B cell (primary cell): ENCODE results near the gene ROMO1. TPM values are rescaled to one million over a fixed set of nuclear protein-coding genes. Genes with fewer than 3 reads are reported as not detected.

ENCODE experiments used
- ATAC-seq: fragments of 200-7000 bp; cut with Tn5 transposase; one replicate; pipeline ENCODE4 v1.10.0; 2021; ENCODE audit warnings: low read depth, mild to moderate bottlenecking, moderate number of reproducible peaks, moderate library complexity
- CTCF ChIA-PET: fragments of 350-600 bp; sonication (Branson Sonifier 250); formaldehyde crosslinking; loops from one replicate; lab custom pipeline; 2021; ENCODE audit warnings: antibody characterized with exemption, inconsistent platforms; lab: Charles Lee
- POLR2A ChIA-PET: fragments of 350-600 bp; sonication (Branson Sonifier 250); formaldehyde crosslinking; loops from one replicate; lab custom pipeline; 2021; ENCODE audit warnings: antibody characterized with exemption; lab: Charles Lee
- DNase-seq: peaks from one replicate; pipeline ENCODE4 v3.0.0; 2013
- H2AFZ ChIP-seq: 2 replicates; pipeline ENCODE4 v1.6.1; 2012; ENCODE audit warnings: mild to moderate bottlenecking, low read depth, low read length; ENCODE audit not compliant: insufficient read depth, poor library complexity, severe bottlenecking
- H3K27ac ChIP-seq, 2 donors: 1 replicate in 1 of 2; 2 replicates in 1 of 2; pipeline ENCODE4 v1.5.1; 2012 to 2013; ENCODE audit warnings: low read length in 2 of 2, mild to moderate bottlenecking in 2 of 2, moderate library complexity in 1 of 2
- H3K27me3 ChIP-seq, 4 experiments: fragments of 200-600 bp in 1 of 4; sonication (generic) in 1 of 4; replicated peaks in 1 of 4; 1 replicate in 2 of 4; 2 replicates in 2 of 4; pipeline versions ENCODE4 v1.6.1 to v1.7.0; 2013 to 2016; ENCODE audit warnings: low read length in 3 of 4, mild to moderate bottlenecking in 2 of 4, mixed read lengths in 1 of 4, moderate library complexity in 1 of 4; ENCODE audit not compliant: insufficient read depth in 4 of 4, control insufficient read depth in 3 of 4; ENCODE audit errors: control extremely low read depth in 1 of 4
- H3K36me3 ChIP-seq, 2 experiments: replicated peaks in 1 of 2; 1 replicate in 1 of 2; 2 replicates in 1 of 2; pipeline versions ENCODE4 v1.6.1 to v1.7.1; 2013; ENCODE audit warnings: low read length in 1 of 2; ENCODE audit not compliant: insufficient read depth in 2 of 2, control insufficient read depth in 1 of 2; ENCODE audit errors: control extremely low read depth in 1 of 2, extremely low read depth in 1 of 2
- H3K4me1 ChIP-seq, 2 donors: fragments of 200-600 bp in 1 of 2; sonication (generic) in 1 of 2; 1 replicate in 1 of 2; 2 replicates in 1 of 2; pipeline versions ENCODE4 v1.5.1 to v1.6.1; 2013 to 2017; ENCODE audit warnings: low read length in 2 of 2; ENCODE audit not compliant: control insufficient read depth in 2 of 2, insufficient read depth in 2 of 2
- H3K4me2 ChIP-seq: replicated peaks from 2 replicates; pipeline ENCODE3; 2012; ENCODE audit warnings: mild to moderate bottlenecking, low read depth, low read length; ENCODE audit not compliant: poor library complexity, severe bottlenecking
- H3K4me3 ChIP-seq, 5 experiments: fragments of 200-600 bp in 1 of 5; sonication (generic) in 1 of 5; 1 replicate in 3 of 5; 2 replicates in 2 of 5; pipeline versions ENCODE4 v1.5.1 to v1.7.0; 2011 to 2016; ENCODE audit warnings: low read length in 4 of 5, mild to moderate bottlenecking in 4 of 5, low read depth in 2 of 5, control low read depth in 1 of 5, moderate library complexity in 1 of 5; ENCODE audit not compliant: insufficient read depth in 1 of 5; ENCODE audit errors: control extremely low read depth in 1 of 5, extremely low read depth in 1 of 5
- H3K79me2 ChIP-seq: fragments of 200-600 bp; sonication (generic); one replicate; pipeline ENCODE4 v1.6.0; 2016; ENCODE audit warnings: low read length; ENCODE audit not compliant: control insufficient read depth, insufficient read depth
- H3K9ac ChIP-seq: fragments of 200-600 bp; sonication (generic); 2 replicates; pipeline ENCODE4 v1.6.1; 2017; ENCODE audit warnings: mild to moderate bottlenecking, low read length, moderate library complexity
- H3K9me3 ChIP-seq, 3 donors: one replicate each; pipeline versions ENCODE4 v1.6.1 to v1.7.1; 2013; ENCODE audit warnings: low read length in 2 of 3; ENCODE audit not compliant: control insufficient read depth in 2 of 3, insufficient read depth in 1 of 3; ENCODE audit errors: control extremely low read depth in 1 of 3
- H4K20me1 ChIP-seq: 2 replicates; pipeline ENCODE4 v1.6.0; 2012; ENCODE audit warnings: mild to moderate bottlenecking, low read length; ENCODE audit not compliant: insufficient read depth, control insufficient read depth, poor library complexity, severe bottlenecking
- H3K27ac Mint-ChIP-seq: one replicate; pipeline ENCODE4 v1.8.0; 2021; ENCODE audit warnings: mixed read lengths
- H3K27me3 Mint-ChIP-seq: one replicate; pipeline ENCODE4 v1.8.0; 2021; ENCODE audit warnings: mixed read lengths
- H3K4me1 Mint-ChIP-seq: one replicate; pipeline ENCODE4 v1.8.0; 2021; ENCODE audit warnings: mixed read lengths
- H3K4me3 Mint-ChIP-seq: one replicate; pipeline ENCODE4 v1.8.0; 2021; ENCODE audit warnings: mixed read lengths
- H3K9me3 Mint-ChIP-seq: one replicate; pipeline ENCODE4 v1.8.0; 2022; ENCODE audit warnings: mixed read lengths; ENCODE audit not compliant: insufficient read depth
- EZH2 ChIP-seq: IDR thresholded peaks from 2 replicates; pipeline ENCODE4 v1.6.1; 2012; ENCODE audit warnings: borderline replicate concordance, low read depth, mild to moderate bottlenecking, moderate library complexity, low read length; ENCODE audit not compliant: insufficient read depth, poor library complexity, severe bottlenecking
- WGBS: methylation state at CpG from one replicate; pipeline ENCODE4 v1.1.5; 2013; ENCODE audit warnings: missing lambda C conversion rate; ENCODE audit not compliant: insufficient coverage; 5-methylcytosine and 5-hydroxymethylcytosine counted together
- intact Hi-C: fragments of 100-400 bp; cut with micrococcal nuclease; formaldehyde crosslinking; loops from one replicate; pipeline ENCODE4 v1.10.0; 2022
- polyA plus RNA-seq: library from polyadenylated mRNA; depleted of rRNA; stranded (reverse); fragments of >200 nt; gene quantifications from 2 replicates; pipeline ENCODE4 v1.2.3, GENCODE V29; 2012
- total RNA-seq, 2 donors: library from RNA; stranded (reverse); fragments of 120-200 nt in 1 of 2; gene quantifications; 1 replicate in 1 of 2; 2 replicates in 1 of 2; pipeline versions ENCODE4 v1.2.3 to v1.2.4, GENCODE V29; 2013 to 2022
- TF ChIP-seq, protein P1 (sequence below): fragments of 200-600 bp; IDR thresholded peaks from one replicate; pipeline ENCODE4 v1.8.0; 2022; ENCODE audit warnings: antibody characterized with exemption, mild to moderate bottlenecking

ROMO1 gene
- total and polyA plus RNA-seq, 2 donors (not counting 1 experiment from before 2014, with no cell fraction given), result 38.1 to 145 TPM

DNA sequence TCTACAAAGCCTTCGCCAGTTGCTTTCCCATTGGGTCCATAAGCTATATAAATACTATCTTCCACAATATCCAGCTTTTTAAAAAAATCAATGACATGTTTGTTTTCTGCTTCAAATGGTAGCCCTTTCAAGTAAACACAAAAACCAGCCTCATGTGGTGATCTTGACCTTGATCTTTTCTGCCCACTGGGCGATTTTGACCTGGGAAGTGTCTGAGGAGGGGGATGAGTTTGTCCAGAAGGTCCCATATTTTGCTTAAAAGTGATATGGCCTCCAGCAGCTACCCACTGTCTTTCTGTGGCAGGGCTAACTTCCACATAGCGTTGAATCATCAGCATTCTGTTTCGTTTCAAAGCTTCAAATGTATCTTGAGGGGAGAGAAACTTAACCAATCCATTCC, 45.3 kb upstream of the ROMO1 start:
- WGBS, result 95% methylated on average over 2 of the region's 4 CpGs
- peaks cover 33% of the 10 kb centered on the region for H3K4me1 Mint-ChIP-seq

DNA sequence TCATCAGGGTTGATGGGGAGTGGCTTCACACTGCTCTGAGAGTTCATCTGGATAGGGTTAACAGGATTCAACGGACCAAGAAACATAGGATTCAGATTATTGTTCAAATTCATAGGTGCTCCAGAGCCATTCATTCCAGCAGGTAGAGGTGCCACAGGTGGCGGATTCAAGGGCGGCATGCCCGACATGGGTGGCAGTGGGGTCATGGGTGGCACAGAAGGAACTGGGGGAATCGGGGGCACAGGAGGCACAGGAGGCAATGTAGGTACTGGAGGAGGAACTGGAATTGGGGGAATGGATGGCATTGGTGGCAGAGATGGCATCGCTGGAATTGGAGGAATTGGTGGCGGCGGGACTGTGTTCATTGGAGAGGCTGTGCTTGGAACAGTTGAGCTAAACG, 44.8 kb upstream of the ROMO1 start:
- Histone ChIP-seq H3K79me2 (peaks cover 99% of the 10 kb centered on the region), H3K27me3 (no peaks in the 10 kb centered on the region), H3K4me1 (peaks cover 2 to 16% of the 10 kb centered on the region in 2 donors), H3K9me3 (no peaks in the 10 kb centered on the region), H3K4me3 (no peak overlapping the region), H4K20me1 (peaks cover 57% of the 10 kb centered on the region), H2AFZ (no peak overlapping the region), H3K36me3 (peaks cover 0 to 60% of the 10 kb centered on the region in 2 experiments), H3K9ac (no peak overlapping the region), H3K4me2 (no peak overlapping the region), H3K27ac (no peak overlapping the region)
- H3K9me3 Mint-ChIP-seq, result no peaks in the 10 kb centered on the region
- CTCF ChIA-PET, result no interaction called here
- no peak for ATAC-seq
- 98% methylated on average over 9 of the region's 9 CpGs for WGBS
- no peak for DNase-seq
- no peaks in the 10 kb centered on the region for H3K27me3 Mint-ChIP-seq
- TF ChIP-seq, protein P1, sequence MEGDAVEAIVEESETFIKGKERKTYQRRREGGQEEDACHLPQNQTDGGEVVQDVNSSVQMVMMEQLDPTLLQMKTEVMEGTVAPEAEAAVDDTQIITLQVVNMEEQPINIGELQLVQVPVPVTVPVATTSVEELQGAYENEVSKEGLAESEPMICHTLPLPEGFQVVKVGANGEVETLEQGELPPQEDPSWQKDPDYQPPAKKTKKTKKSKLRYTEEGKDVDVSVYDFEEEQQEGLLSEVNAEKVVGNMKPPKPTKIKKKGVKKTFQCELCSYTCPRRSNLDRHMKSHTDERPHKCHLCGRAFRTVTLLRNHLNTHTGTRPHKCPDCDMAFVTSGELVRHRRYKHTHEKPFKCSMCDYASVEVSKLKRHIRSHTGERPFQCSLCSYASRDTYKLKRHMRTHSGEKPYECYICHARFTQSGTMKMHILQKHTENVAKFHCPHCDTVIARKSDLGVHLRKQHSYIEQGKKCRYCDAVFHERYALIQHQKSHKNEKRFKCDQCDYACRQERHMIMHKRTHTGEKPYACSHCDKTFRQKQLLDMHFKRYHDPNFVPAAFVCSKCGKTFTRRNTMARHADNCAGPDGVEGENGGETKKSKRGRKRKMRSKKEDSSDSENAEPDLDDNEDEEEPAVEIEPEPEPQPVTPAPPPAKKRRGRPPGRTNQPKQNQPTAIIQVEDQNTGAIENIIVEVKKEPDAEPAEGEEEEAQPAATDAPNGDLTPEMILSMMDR, result no peak
- TF ChIP-seq EZH2, result no peak
- H3K27ac Mint-ChIP-seq, result no peak overlapping the region
- H3K4me1 Mint-ChIP-seq, result peaks cover 34% of the 10 kb centered on the region
- POLR2A ChIA-PET, result no interaction called here
- intact Hi-C loops, result no loop called here
- no peak overlapping the region for H3K4me3 Mint-ChIP-seq

More for the DNA sequence above, 45.3 kb upstream of the ROMO1 start:
- H3K36me3 ChIP-seq, result peaks cover 0 to 60% of the 10 kb centered on the region in 2 experiments
- no peak overlapping the region for H3K27ac Mint-ChIP-seq
- no peak overlapping the region for H3K4me3 ChIP-seq
- no peak overlapping the region for H3K9ac ChIP-seq
- no peak overlapping the region for H3K4me2 ChIP-seq
- H3K27me3 Mint-ChIP-seq, result no peaks in the 10 kb centered on the region
- POLR2A ChIA-PET, result interaction anchor here (0.6 kb wide), 1 partner anchor 23 kb away, joined by 3 read pairs; no protein-coding TSS in a partner anchor
- no peaks in the 10 kb centered on the region for H3K27me3 ChIP-seq
- no peaks in the 10 kb centered on the region for H3K9me3 ChIP-seq
- no peak overlapping the region for H2AFZ ChIP-seq
- CTCF ChIA-PET, result no interaction called here
- intact Hi-C loops, result no loop called here
- no peak overlapping the region for H3K4me3 Mint-ChIP-seq
- no peaks in the 10 kb centered on the region for H3K9me3 Mint-ChIP-seq
- DNase-seq (no peak), ATAC-seq (no peak)
- no peak overlapping the region for H3K27ac ChIP-seq
- TF ChIP-seq EZH2, result no peak
- TF ChIP-seq, protein P1, result no peak
- peaks cover 99% of the 10 kb centered on the region for H3K79me2 ChIP-seq
- H4K20me1 ChIP-seq, result peaks cover 54% of the 10 kb centered on the region
- peaks cover 2 to 11% of the 10 kb centered on the region in 2 donors for H3K4me1 ChIP-seq
